HepG2 (cell line): ENCODE measurements around the gene ANKRD36C. TPM values are rescaled to one million over a fixed set of nuclear protein-coding genes. Genes with fewer than 3 reads are reported as not detected.
A peak's percentile ranks its signal among the peaks of the same experiment; 100 is the strongest.
"Not testable (repeated sequence)": the region's sequence is repeated elsewhere in the genome, so short reads cannot be mapped to it uniquely, and the experiment has no call there.

Experiments
- ATAC-seq: fragments of 200-7000 bp; cut with Tn5 transposase; 3 replicates; pipeline ENCODE4 v1.9.1; 2020; ENCODE audit warnings: mild to moderate bottlenecking, moderate library complexity
- BruUV-seq: library from RNA; stranded (reverse); fragments of 400-500 nt; replicated peaks from 2 replicates; lab custom pipeline; 2021; lab: Mats Ljungman, UMichigan
- CTCF ChIA-PET: fragments of 300-600 bp; formaldehyde crosslinking; extraction: SDS; loops from one replicate; lab custom pipeline; 2021; ENCODE audit warnings: low total read pairs, inconsistent platforms, low intra/inter-chr PET ratio; lab: Yijun Ruan, JAX
- POLR2A ChIA-PET: fragments of 350-600 bp; sonication (Branson Sonifier 250); formaldehyde crosslinking; loops from one replicate; lab custom pipeline; 2020; ENCODE audit warnings: antibody characterized with exemption, inconsistent platforms; lab: Yijun Ruan, JAX
- DNase-seq: peaks from one replicate; pipeline ENCODE4 v3.0.0-alpha.2; 2015; ENCODE audit warnings: low spot score
- FAIRE-seq: peaks from 3 replicates; lab custom pipeline; 2011; peaks lifted over from hg19 to GRCh38; lab: Jason Lieb, UNC
- H2AFZ ChIP-seq: one replicate; pipeline ENCODE4 v1.6.1; 2011; ENCODE audit warnings: low read length, inconsistent platforms
- H3K27ac ChIP-seq: fragments of 300-600 bp; 3 replicates; pipeline ENCODE4 v1.8.0; 2011; ENCODE audit warnings: mixed run types, mild to moderate bottlenecking, mixed read lengths, low read length, inconsistent platforms; ENCODE audit not compliant: insufficient read depth; ENCODE audit errors: extremely low read length
- H3K27me3 ChIP-seq, 2 experiments: fragments of 200-600 bp in 1 of 2; 2 replicates in 1 of 2; 3 replicates in 1 of 2; pipeline versions ENCODE4 v1.6.0 to v1.8.0; 2011; ENCODE audit warnings: low read length in 2 of 2, mild to moderate bottlenecking in 2 of 2, moderate library complexity in 2 of 2, inconsistent platforms in 1 of 2; ENCODE audit not compliant: insufficient read depth in 2 of 2, control insufficient read depth in 1 of 2
- H3K36me3 ChIP-seq, 2 experiments: fragments of 200-600 bp in 1 of 2; replicated peaks in 1 of 2; 2 replicates in 1 of 2; 3 replicates in 1 of 2; pipeline versions ENCODE4 v1.5.1 to v1.8.0; 2011; ENCODE audit warnings: low read length in 2 of 2, inconsistent platforms in 1 of 2; ENCODE audit not compliant: insufficient read depth in 2 of 2, control insufficient read depth in 1 of 2
- H3K4me1 ChIP-seq: 2 replicates; pipeline ENCODE4 v1.5.1; 2012; ENCODE audit warnings: low read length, inconsistent platforms; ENCODE audit not compliant: insufficient read depth
- H3K4me2 ChIP-seq: 2 replicates; pipeline ENCODE4 v1.6.0; 2011; ENCODE audit warnings: low read depth, low read length, inconsistent platforms
- H3K4me3 ChIP-seq, 3 experiments: fragments of 200-600 bp in 1 of 3; sonication (generic), shearing (Covaris generic) in 1 of 3; replicated peaks in 1 of 3; 2 replicates each; pipeline ENCODE4 v1.5.1; 2011 to 2016; ENCODE audit warnings: low read length in 3 of 3, inconsistent platforms in 2 of 3, low read depth in 2 of 3, mild to moderate bottlenecking in 2 of 3, control low read depth in 1 of 3, mixed read lengths in 1 of 3; ENCODE audit not compliant: insufficient read depth in 1 of 3
- H3K79me2 ChIP-seq: one replicate; pipeline ENCODE4 v1.6.1; 2011; ENCODE audit warnings: low read length, inconsistent platforms; ENCODE audit not compliant: insufficient read depth
- H3K9ac ChIP-seq: 2 replicates; pipeline ENCODE4 v1.6.0; 2011; ENCODE audit warnings: mild to moderate bottlenecking, low read depth, low read length, inconsistent platforms; ENCODE audit not compliant: insufficient read depth
- H3K9me3 ChIP-seq: 2 replicates; pipeline ENCODE4 v1.5.1; 2012; ENCODE audit warnings: mild to moderate bottlenecking, low read length
- H4K20me1 ChIP-seq: 2 replicates; pipeline ENCODE4 v1.6.0; 2011; ENCODE audit warnings: inconsistent platforms, mild to moderate bottlenecking, low read length, moderate library complexity; ENCODE audit not compliant: insufficient read depth
- WGBS: methylation state at CpG from one replicate; pipeline ENCODE4 v1.1.6; 2017; ENCODE audit warnings: low lambda C conversion rate; 5-methylcytosine and 5-hydroxymethylcytosine counted together
- in situ Hi-C: cut with HindIII; loops from 2 replicates; pipeline ENCODE4 v1.10.0; 2017; ENCODE audit warnings: low pct_unique_long_range_greater_than_20kb; ENCODE audit not compliant: extremely low pct_ligation_motif_present
- intact Hi-C: fragments of 100-400 bp; cut with micrococcal nuclease; formaldehyde crosslinking; loops from one replicate; pipeline ENCODE4 v1.10.0; 2022; ENCODE audit not compliant: unreplicated experiment
- polyA plus RNA-seq, 8 experiments: library from polyadenylated mRNA; depleted of rRNA in 3 of 8; stranded (reverse) in 7 of 8; unstranded in 1 of 8; fragments of >200 nt; fragmentation: Illumina TruSeq in 4 of 8; extraction: Trizol in 4 of 8; gene quantifications; 2 replicates each; pipeline versions ENCODE4 v1.2.1 to v1.2.3, GENCODE V29; 2011 to 2016; ENCODE audit warnings: low read depth in 4 of 8, missing spikeins in 1 of 8, mixed read lengths in 1 of 8; ENCODE audit not compliant: insufficient read depth in 1 of 8
- total RNA-seq, 5 experiments: library from RNA; depleted of rRNA; stranded (reverse); fragments of >200 nt; fragmentation: Illumina TruSeq; extraction: Trizol; gene quantifications; 2 replicates each; pipeline ENCODE4 v1.2.3, GENCODE V29; 2016; ENCODE audit warnings: low read depth in 1 of 5

ANKRD36C gene
- total and polyA plus RNA-seq, 2 of the 13 experiments (the other 11 are each of a cell fraction or from before 2014, with no cell fraction given), result 5.4 to 36.2 TPM

DNA sequence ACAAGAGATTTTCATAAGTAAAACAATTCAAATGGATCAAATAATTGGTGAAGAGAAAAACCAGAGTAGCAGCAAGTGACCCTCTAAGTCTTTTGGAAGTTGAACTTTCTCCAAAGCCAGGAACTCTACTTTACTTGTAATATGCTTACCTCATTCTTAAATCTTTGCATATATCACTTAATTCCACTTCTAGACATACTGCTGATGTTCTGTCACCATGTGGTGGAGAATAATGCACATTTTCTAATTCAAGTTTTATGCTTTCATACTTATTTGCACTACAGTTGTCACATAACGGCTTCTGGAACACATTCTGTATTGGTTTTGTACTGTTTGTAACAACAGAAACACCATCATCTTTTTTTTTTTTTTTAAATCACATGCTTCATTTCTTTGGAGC is 123.7 kb downstream of the ANKRD36C start:
- intact Hi-C loops, BruUV-seq, in situ Hi-C loops, H3K27ac ChIP-seq, H3K79me2 ChIP-seq, H2AFZ ChIP-seq, ATAC-seq, CTCF ChIA-PET, H3K9me3 ChIP-seq, H3K27me3 ChIP-seq, H3K4me2 ChIP-seq, H3K9ac ChIP-seq, POLR2A ChIA-PET, H4K20me1 ChIP-seq, FAIRE-seq, DNase-seq, H3K4me3 ChIP-seq, H3K36me3 ChIP-seq, H3K4me1 ChIP-seq: not testable (repeated sequence)
- WGBS, result 92% methylated on average over 1 of the region's 1 CpG

GRCh38 chr2:95867047-95867677 is 124.5 kb downstream of the ANKRD36C start:
- FAIRE-seq, H3K4me3 ChIP-seq, H3K27me3 ChIP-seq, H3K9ac ChIP-seq, BruUV-seq, H3K4me1 ChIP-seq, H3K4me2 ChIP-seq, intact Hi-C loops, CTCF ChIA-PET, H3K27ac ChIP-seq, POLR2A ChIA-PET, H3K9me3 ChIP-seq, H3K36me3 ChIP-seq, H2AFZ ChIP-seq, H4K20me1 ChIP-seq, DNase-seq, in situ Hi-C loops, H3K79me2 ChIP-seq: not testable (repeated sequence)
- WGBS, result no CpG with 5 or more reads among the region's 2 CpGs
- peak; percentile 38; the same call in 2 of the 3 replicates for ATAC-seq

DNA sequence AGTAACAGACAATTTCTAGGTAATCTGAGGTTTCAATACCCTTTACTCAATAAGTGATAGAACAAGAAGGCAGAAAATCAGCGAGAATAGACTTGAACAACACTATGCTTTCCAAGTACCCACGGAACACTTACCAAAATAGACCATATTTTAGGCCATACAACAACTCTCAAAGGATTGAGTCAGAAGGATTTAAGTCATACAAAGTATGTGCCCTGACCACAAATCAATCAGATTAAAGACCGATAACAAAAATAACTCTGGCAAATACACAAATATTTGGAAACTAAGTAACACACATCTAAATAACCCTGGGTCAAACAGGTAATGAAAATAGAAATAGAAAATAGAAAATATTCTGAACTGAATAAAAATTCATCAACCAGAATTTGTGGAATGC is 129.5 kb downstream of the ANKRD36C start:
- H3K36me3 ChIP-seq, BruUV-seq, H4K20me1 ChIP-seq, H3K4me2 ChIP-seq, H3K4me1 ChIP-seq, H3K9me3 ChIP-seq, H3K27ac ChIP-seq, H3K27me3 ChIP-seq, intact Hi-C loops, ATAC-seq, H2AFZ ChIP-seq, H3K9ac ChIP-seq, DNase-seq, FAIRE-seq, CTCF ChIA-PET, POLR2A ChIA-PET, H3K4me3 ChIP-seq, in situ Hi-C loops, H3K79me2 ChIP-seq: not testable (repeated sequence)
- WGBS, result 96% methylated on average over 3 of the region's 3 CpGs
